ENCODE results near the gene PEPD. TPM values are rescaled to one million over a fixed set of nuclear protein-coding genes. Genes with fewer than 3 reads are reported as not detected.

Gene PEPD
- total RNA-seq, 1 donor from 2014 or later = 112 TPM

DNA sequence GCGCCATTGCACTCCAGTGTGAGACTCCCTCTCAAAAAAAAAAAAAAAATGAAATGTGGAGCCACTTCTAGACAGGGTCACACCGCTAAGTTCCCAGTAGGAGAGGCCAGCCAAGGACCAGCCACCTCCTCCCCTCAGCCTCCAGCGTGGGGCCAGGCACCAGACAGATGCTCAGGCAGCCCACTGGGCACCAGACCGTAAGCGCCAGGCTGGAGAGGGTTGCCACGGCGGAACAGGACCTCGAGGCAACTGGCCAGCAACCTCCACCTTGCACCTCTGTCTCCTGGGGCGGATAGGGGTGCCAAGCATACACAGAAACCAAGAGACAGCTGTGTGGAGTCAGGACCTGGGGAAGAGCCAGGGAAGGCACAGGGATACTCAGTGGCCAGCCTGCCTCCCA, 3.7 kb downstream of the PEPD start:
- DNase-seq (ENCODE audit: low spot score in 2 of 2) = no peak
- TF ChIP-seq, protein P1, sequence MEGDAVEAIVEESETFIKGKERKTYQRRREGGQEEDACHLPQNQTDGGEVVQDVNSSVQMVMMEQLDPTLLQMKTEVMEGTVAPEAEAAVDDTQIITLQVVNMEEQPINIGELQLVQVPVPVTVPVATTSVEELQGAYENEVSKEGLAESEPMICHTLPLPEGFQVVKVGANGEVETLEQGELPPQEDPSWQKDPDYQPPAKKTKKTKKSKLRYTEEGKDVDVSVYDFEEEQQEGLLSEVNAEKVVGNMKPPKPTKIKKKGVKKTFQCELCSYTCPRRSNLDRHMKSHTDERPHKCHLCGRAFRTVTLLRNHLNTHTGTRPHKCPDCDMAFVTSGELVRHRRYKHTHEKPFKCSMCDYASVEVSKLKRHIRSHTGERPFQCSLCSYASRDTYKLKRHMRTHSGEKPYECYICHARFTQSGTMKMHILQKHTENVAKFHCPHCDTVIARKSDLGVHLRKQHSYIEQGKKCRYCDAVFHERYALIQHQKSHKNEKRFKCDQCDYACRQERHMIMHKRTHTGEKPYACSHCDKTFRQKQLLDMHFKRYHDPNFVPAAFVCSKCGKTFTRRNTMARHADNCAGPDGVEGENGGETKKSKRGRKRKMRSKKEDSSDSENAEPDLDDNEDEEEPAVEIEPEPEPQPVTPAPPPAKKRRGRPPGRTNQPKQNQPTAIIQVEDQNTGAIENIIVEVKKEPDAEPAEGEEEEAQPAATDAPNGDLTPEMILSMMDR (IDR thresholded peaks at IDR 0.05) = no peak
- H3K36me3 ChIP-seq = no peaks in the 10 kb centered on the region
- intact Hi-C loops (cut with DNase I) = no loop called here
- H3K27me3 ChIP-seq = no peaks in the 10 kb centered on the region
- peaks cover 4 to 7% of the 10 kb centered on the region in 2 donors for H3K4me1 ChIP-seq
- no peak overlapping the region for H3K4me3 ChIP-seq
- no peaks in the 10 kb centered on the region for H3K9me3 ChIP-seq
- H3K27ac ChIP-seq = no peak overlapping the region

DNA sequence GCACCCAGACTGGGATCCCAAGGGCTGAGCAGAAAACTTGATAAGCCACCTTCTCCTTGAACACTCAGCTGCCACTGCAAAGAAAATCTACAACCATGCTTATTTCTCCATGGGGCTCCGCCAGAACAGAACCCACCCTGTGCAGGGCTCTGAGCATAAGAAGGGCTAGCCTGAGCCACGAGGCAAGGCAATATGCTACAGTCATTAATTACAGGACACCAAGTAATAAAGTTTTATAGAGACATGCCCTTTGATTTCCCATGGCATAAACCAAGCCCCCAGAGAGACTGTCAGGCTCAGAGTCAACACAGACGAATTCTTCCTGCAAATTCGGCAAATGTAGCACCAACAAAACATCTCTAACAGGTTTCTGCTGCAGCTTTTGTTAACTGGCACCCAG, 5.7 kb downstream of the PEPD start:
- TF ChIP-seq, protein P1 (IDR thresholded peaks at IDR 0.05) = no peak
- Histone ChIP-seq H3K36me3 (peaks cover 9% of the 10 kb centered on the region in 2 donors), H3K4me3 (no peak overlapping the region), H3K9me3 (no peaks in the 10 kb centered on the region), H3K27me3 (no peaks in the 10 kb centered on the region), H3K27ac (no peak overlapping the region), H3K4me1 (peaks cover 2 to 4% of the 10 kb centered on the region in 2 donors)
- DNase-seq (ENCODE audit: low spot score in 2 of 2) = no peak
- intact Hi-C loops (cut with DNase I) = no loop called here

DNA sequence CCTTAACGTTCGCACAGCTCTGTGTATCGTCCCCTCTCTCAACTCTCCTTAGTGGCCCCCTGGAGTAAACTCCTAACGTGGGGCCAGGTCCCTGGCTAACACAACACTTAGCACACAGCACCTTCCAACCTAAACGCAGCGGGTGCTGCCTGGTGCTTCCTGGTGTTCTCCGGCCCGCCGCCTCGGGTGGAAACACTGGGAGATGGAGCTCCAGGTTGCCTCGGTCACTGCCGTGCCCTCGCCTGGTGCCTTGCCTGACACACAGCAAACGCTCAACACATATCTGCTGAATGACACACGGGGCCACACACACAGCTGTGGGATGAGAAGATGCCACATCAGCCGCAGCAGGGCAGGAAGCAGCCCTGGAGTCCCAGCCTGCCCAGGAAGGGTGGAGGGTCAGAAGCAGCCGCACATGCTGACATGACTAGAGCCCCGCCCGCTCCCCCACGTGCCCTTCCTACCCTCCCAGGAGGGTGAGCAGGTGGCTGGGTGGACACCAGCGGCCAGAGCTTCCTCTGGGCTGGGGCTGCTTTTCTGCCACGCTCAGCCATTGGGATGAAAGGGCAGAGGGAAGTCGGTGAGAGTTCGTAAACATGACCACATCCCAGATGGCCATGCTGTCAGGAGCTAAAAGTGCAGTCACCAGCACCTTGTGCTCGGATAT, 6.6 kb downstream of the PEPD start:
- Histone ChIP-seq H3K27ac (no peak overlapping the region), H3K4me3 (no peak overlapping the region), H3K36me3 (peaks cover 9 to 12% of the 10 kb centered on the region in 2 donors), H3K27me3 (no peaks in the 10 kb centered on the region), H3K9me3 (no peaks in the 10 kb centered on the region), H3K4me1 (no peaks in the 10 kb centered on the region)
- DNase-seq (ENCODE audit: low spot score in 2 of 2) = no peak
- TF ChIP-seq, protein P1 (IDR thresholded peaks at IDR 0.05) = no peak
- intact Hi-C loops (cut with DNase I) = no loop called here

DNA sequence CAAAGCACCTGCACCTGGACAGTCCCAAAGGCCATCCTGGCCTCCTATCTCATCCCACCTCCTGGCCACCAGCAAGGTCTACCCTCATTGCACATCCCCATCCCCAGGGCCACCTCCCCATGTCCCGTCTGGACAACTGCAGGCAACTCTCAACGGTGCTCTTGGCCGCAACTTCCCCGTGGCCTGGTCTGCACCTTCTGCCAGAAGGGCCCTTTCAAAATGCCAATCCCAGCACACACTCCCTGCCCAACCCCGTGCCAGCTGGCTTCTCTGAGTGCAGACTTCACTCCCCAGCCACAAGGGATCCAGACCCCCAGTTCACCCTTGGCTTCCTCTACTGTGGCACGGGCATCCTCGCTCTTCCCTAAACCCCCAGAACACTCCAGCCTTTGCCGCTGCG, 8.2 kb downstream of the PEPD start:
- H3K9me3 ChIP-seq = no peaks in the 10 kb centered on the region
- no peaks in the 10 kb centered on the region for H3K27me3 ChIP-seq
- TF ChIP-seq, protein P1 (IDR thresholded peaks at IDR 0.05) = no peak
- DNase-seq (ENCODE audit: low spot score in 2 of 2) = no peak
- no peak overlapping the region for H3K27ac ChIP-seq
- H3K4me1 ChIP-seq = no peaks in the 10 kb centered on the region
- peaks cover 9 to 21% of the 10 kb centered on the region in 2 donors for H3K36me3 ChIP-seq
- intact Hi-C loops (cut with DNase I) = no loop called here
- no peak overlapping the region for H3K4me3 ChIP-seq

DNA sequence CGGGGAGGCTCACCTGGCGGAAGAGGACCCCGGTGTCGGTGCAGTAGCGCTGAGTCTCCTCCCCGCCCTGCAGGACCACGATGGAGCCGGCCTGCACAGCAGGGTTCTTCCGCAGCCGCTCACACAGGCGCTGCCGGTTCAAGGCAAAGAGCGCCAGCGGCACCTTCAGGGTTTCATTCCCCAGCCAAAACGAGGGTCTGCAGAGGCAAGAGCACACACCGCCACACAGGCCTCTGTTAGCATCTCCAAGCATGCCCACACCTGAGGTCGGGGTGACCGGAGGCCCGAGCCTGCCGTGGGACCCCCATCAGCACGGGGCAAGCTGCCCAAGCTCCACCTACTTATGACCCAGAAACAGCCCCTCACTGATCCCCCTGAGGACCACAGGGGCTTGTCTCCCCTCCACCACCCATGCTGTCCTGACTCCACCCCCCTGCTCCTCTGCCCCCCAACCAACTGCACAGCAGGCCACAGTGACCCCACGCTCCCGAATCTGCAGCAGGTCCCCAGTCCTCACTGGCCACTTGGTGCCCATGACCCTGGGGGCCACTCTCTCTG, 8.9 kb downstream of the PEPD start:
- H3K36me3 ChIP-seq = peaks cover 9 to 21% of the 10 kb centered on the region in 2 donors
- no peaks in the 10 kb centered on the region for H3K27me3 ChIP-seq
- no peaks in the 10 kb centered on the region for H3K4me1 ChIP-seq
- DNase-seq (ENCODE audit: low spot score in 2 of 2) = no peak
- no peak overlapping the region for H3K27ac ChIP-seq
- H3K4me3 ChIP-seq = no peak overlapping the region
- H3K9me3 ChIP-seq = no peaks in the 10 kb centered on the region
- TF ChIP-seq, protein P1 (IDR thresholded peaks at IDR 0.05) = no peak
- intact Hi-C loops (cut with DNase I) = no loop called here
